ENCODE data around the gene ANKRD33. TPM values are rescaled to one million over a fixed set of nuclear protein-coding genes. Genes with fewer than 3 reads are reported as not detected.

Gene ANKRD33
- total and polyA plus RNA-seq, 2 experiments from 2014 or later: 0.27 to 1.7 TPM

- ATAC-seq: no peak
- TF ChIP-seq POLR2AphosphoS5 (IDR thresholded peaks at IDR 0.05; ENCODE audit: low read depth) (no peak), REST (IDR thresholded peaks at IDR 0.05; ENCODE audit: unreplicated experiment) (no peak), ZNF331 (CRISPR knock-in tag; IDR thresholded peaks at IDR 0.05; ENCODE audit: low read depth) (no peak), STAT1 (IDR thresholded peaks at IDR 0.05; ENCODE audit: unreplicated experiment) (no peak), NANOG (IDR thresholded peaks at IDR 0.05; ENCODE audit: borderline replicate concordance) (no peak), CTCF (conservative IDR thresholded peaks at IDR 0.05; ENCODE audit: low read depth in 2 of 2) (no peak), JUNB (IDR thresholded peaks at IDR 0.05; ENCODE audit: unreplicated experiment) (no peak), ZNF462 (CRISPR knock-in tag; IDR thresholded peaks at IDR 0.05) (no peak), EZH2 (IDR thresholded peaks at IDR 0.05; ENCODE audit: low read depth, unreplicated experiment) (no peak), CREB1 (CRISPR knock-in tag; IDR thresholded peaks at IDR 0.05; ENCODE audit: low read depth) (no peak), EZH2phosphoT487 (IDR thresholded peaks at IDR 0.05; ENCODE audit: unreplicated experiment) (no peak), ZNF114 (CRISPR knock-in tag; IDR thresholded peaks at IDR 0.05) (no peak), ETS1 (IDR thresholded peaks at IDR 0.05) (no peak)
Measured at GRCh38 chr12:51890511-51891171, 2.7 kb downstream of the ANKRD33 start.

More at GRCh38 chr12:51890511-51891171, 2.7 kb downstream of the ANKRD33 start:
- no peaks in the 10 kb centered on the region for H3K36me3 Mint-ChIP-seq (ENCODE audit: low read depth)
- DNase-seq (ENCODE audit: low spot score): no peak
- H3K4me1 Mint-ChIP-seq: peaks cover 21% of the 10 kb centered on the region; the same call in 2 of the 3 replicates
- Histone ChIP-seq H3K27me3 (ENCODE audit: insufficient read depth) (peaks cover 12% of the 10 kb centered on the region; the same call in 1 of the 2 replicates), H3K4me2 (no peak overlapping the region), H3K27ac (ENCODE audit: low read depth) (no peak overlapping the region), H3K79me2 (replicated peaks; ENCODE audit: insufficient read depth) (no peaks in the 10 kb centered on the region), H3K9me2 (ENCODE audit: insufficient read depth) (no peaks in the 10 kb centered on the region), H3F3A (replicated peaks; ENCODE audit: low read depth) (peaks cover 3% of the 10 kb centered on the region; the same call in 1 of the 2 replicates), H2AFZ (peak overlapping the region; percentile 80; the same call in 1 of the 2 replicates), H3K4me1 (ENCODE audit: insufficient read depth) (peaks cover 12% of the 10 kb centered on the region), H4K20me1 (replicated peaks; ENCODE audit: insufficient read depth) (no peaks in the 10 kb centered on the region), H3K36me3 (ENCODE audit: insufficient read depth) (no peaks in the 10 kb centered on the region), H3K4me3 (no peak overlapping the region)
- H3K27me3 Mint-ChIP-seq (ENCODE audit: insufficient read depth, low read depth, poor library complexity): peaks cover 24% of the 10 kb centered on the region
- H3K4me3 Mint-ChIP-seq: no peak overlapping the region
- no peak overlapping the region for H3K27ac Mint-ChIP-seq
- H3K9me3 Mint-ChIP-seq: no peaks in the 10 kb centered on the region
